Thymus (tissue), 11 donors: ENCODE measurements around the gene RIOK3. TPM values are rescaled to one million over a fixed set of nuclear protein-coding genes. Genes with fewer than 3 reads are reported as not detected.

Experiments used
- DNase-seq, 9 donors: peaks; one replicate each; pipeline ENCODE4 v3.0.0-alpha.2; 2013; ENCODE audit warnings: low spot score in 9 of 9, low read depth in 6 of 9, missing footprints in 1 of 9
- H3K27ac ChIP-seq, 2 donors: one replicate each; pipeline ENCODE4 v1.5.1; 2013; ENCODE audit warnings: control low read depth in 1 of 2, low read depth in 1 of 2, low read length in 1 of 2, mild to moderate bottlenecking in 1 of 2, moderate library complexity in 1 of 2
- H3K27me3 ChIP-seq, 2 donors: one replicate each; pipeline ENCODE4 v1.5.1; 2013; ENCODE audit warnings: low read length in 1 of 2; ENCODE audit not compliant: control insufficient read depth in 2 of 2, insufficient read depth in 1 of 2
- H3K36me3 ChIP-seq, 2 donors: one replicate each; pipeline ENCODE4 v1.5.1; 2013; ENCODE audit warnings: low read length in 1 of 2, mild to moderate bottlenecking in 1 of 2, moderate library complexity in 1 of 2; ENCODE audit not compliant: control insufficient read depth in 2 of 2, insufficient read depth in 2 of 2
- H3K4me1 ChIP-seq, 2 donors: one replicate each; pipeline ENCODE4 v1.5.1; 2013; ENCODE audit warnings: low read length in 2 of 2; ENCODE audit not compliant: control insufficient read depth in 2 of 2, insufficient read depth in 2 of 2
- H3K4me3 ChIP-seq, 2 donors: one replicate each; pipeline ENCODE4 v1.5.1; 2013; ENCODE audit warnings: low read length in 2 of 2, control low read depth in 1 of 2, mild to moderate bottlenecking in 1 of 2
- H3K9me3 ChIP-seq, 2 donors: one replicate each; pipeline ENCODE4 v1.5.1; 2013; ENCODE audit warnings: low read length in 1 of 2, mild to moderate bottlenecking in 1 of 2; ENCODE audit not compliant: control insufficient read depth in 2 of 2, insufficient read depth in 1 of 2
- WGBS: extraction: QIAGEN DNeasy Blood & Tissue Kit; methylation state at CpG from one replicate; pipeline ENCODE4 v1.1.7; 2013; 5-methylcytosine and 5-hydroxymethylcytosine counted together
- polyA plus RNA-seq: library from polyadenylated mRNA; stranded (reverse); fragments of 200-250 nt; gene quantifications from one replicate; pipeline ENCODE4 v1.2.3, GENCODE V29; 2013
- total RNA-seq: library from RNA; stranded (reverse); fragments of 120-200 nt; gene quantifications from one replicate; pipeline ENCODE4 v1.2.4, GENCODE V29; 2013
- donor health status: healthy.

RIOK3 gene
- total and polyA plus RNA-seq, 2 donors, result 34.8 to 81.4 TPM

DNA sequence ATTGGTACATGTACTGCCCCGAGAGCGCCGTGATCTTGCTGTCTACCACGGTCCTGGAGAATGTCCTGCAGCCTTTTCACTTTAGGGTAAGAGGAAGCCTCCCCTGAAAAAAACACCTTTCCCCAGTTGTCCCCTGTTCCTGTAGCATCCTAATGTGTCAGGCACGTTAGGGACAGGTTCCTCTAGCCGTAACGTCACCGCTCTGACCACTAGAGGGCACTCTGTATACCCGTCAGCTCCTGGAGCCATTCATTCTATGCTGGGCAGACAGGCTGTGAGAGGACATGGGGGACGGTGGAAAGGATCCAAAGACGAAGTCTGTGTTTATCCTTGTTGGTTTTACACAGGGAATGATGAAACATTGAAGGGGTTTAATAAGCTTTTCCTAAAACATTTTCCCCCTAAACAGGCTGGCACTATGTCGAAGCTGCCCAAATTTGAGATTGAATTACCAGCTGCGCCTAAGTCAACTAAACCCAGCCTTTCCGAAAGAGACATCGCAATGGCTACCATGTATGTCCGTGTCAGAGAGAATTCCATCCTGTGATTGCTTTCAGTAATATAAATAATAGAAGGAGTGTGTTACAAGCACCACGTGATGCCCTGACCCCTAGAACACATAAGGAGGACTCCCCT, 62.9 kb downstream of the RIOK3 start:
- Histone ChIP-seq H3K9me3 (no peaks in the 10 kb centered on the region), H3K27ac (no peak overlapping the region), H3K36me3 (peaks cover 37 to 63% of the 10 kb centered on the region in 2 donors), H3K4me3 (no peak overlapping the region), H3K4me1 (no peaks in the 10 kb centered on the region), H3K27me3 (no peaks in the 10 kb centered on the region)
- 58% methylated on average over 17 of the region's 17 CpGs for WGBS
- DNase-seq, result peak; percentile 49 to 87 (median 70)

GRCh38 chr18:23519734-23520133, 66.6 kb downstream of the RIOK3 start:
- DNase-seq, result no peak
- Histone ChIP-seq H3K4me3 (no peak overlapping the region), H3K9me3 (no peaks in the 10 kb centered on the region), H3K27ac (no peak overlapping the region), H3K27me3 (no peaks in the 10 kb centered on the region), H3K36me3 (peaks cover 67 to 81% of the 10 kb centered on the region in 2 donors), H3K4me1 (no peaks in the 10 kb centered on the region)
- WGBS, result 96% methylated on average over 4 of the region's 4 CpGs

DNA sequence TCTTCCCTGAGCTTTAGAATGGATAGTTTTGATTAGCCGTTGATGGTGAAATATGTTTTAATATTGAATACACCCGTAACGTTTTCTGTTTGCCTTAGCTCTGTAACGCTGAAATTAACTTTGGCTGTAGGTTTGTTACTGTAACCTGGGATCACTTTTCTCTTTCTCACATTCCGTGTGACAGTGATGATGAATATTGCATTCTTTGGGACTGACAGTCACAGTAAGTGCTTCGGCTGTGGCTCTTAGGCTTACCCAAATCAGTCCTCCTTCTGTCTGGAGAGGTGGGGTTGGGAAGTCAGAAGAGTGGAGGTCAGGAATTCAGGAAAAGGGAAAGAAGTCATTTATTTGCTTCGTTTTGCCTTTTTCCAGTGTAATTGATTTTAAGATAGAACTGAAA, 68.2 kb downstream of the RIOK3 start:
- H3K36me3 ChIP-seq, result peaks cover 69 to 80% of the 10 kb centered on the region in 2 donors
- WGBS, result 93% methylated on average over 7 of the region's 7 CpGs

GRCh38 chr18:23521907-23522306, 68.8 kb downstream of the RIOK3 start:
- Histone ChIP-seq H3K27me3 (no peaks in the 10 kb centered on the region), H3K4me3 (no peak overlapping the region), H3K4me1 (no peaks in the 10 kb centered on the region), H3K9me3 (no peaks in the 10 kb centered on the region), H3K36me3 (peaks cover 72 to 80% of the 10 kb centered on the region in 2 donors), H3K27ac (no peak overlapping the region)
- 98% methylated on average over 7 of the region's 7 CpGs for WGBS
- DNase-seq, result no peak

More for the DNA sequence above, 68.2 kb downstream of the RIOK3 start:
- Histone ChIP-seq H3K27ac (no peak overlapping the region), H3K4me1 (no peaks in the 10 kb centered on the region), H3K27me3 (no peaks in the 10 kb centered on the region), H3K4me3 (no peak overlapping the region), H3K9me3 (no peaks in the 10 kb centered on the region)
- no peak for DNase-seq

DNA sequence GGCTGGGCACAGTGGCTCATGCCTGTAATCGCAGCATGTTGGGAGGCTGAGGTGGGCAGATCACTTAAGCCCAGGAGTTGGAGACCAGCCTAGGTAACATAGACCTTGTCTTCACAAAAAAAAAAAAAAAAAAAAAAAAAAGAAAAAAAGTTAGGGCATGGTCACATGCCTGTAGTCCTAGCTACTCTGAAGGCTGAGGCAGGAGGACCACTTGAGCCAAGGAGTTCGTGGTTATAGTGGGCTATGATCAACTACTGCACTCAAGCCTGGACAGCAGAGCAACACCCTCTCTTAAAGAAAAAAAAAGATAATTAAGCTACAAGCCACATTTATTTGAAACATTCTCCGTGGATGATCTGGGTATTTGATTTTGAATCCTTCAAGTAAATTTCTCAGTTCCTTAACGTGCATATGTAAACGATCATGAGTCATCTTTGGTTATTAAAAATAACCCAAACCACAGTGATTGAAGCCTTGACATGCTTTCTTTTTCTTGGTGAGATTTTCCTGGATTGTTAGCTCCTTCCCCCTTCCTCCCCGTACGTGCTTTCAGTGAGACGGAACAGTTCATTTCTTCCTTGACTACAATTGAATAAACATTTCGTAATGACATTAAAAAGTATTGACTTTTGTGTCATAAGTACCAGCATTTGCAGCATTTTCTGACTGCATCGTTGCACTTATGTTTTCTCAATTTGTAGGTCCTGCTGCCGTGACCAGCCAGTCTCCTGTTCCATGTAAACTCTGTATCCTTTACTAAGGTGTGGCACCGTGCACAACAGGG, 70.5 kb downstream of the RIOK3 start:
- Histone ChIP-seq H3K4me3 (no peak overlapping the region), H3K27ac (no peak overlapping the region), H3K36me3 (peaks cover 81 to 83% of the 10 kb centered on the region in 2 donors), H3K4me1 (no peaks in the 10 kb centered on the region), H3K9me3 (no peaks in the 10 kb centered on the region), H3K27me3 (no peaks in the 10 kb centered on the region)
- 92% methylated on average over 12 of the region's 12 CpGs for WGBS
- DNase-seq, result no peak

DNA sequence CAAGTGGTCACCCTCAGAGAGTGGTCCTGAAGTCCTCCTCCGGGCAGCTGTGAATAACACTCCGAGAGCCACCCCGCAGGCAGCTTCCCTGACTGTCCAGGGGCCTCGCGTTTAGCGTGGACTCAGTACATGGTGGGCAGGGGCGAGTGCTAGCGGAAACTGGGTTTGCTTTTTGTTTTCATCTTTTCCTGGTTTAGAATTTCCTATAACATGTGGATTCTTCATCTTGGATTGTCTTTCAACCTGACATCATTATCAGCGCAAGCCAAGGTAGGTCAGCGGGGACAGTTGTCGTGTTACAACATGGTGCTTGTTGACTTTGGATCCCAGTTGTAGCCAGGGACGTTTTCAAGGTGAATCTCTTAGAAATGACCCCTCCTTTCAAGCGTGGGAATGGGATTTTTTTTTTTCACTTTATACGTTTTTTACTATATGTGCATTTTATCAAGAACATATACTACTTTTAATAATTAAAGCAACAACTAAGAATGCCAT, 71.2 kb downstream of the RIOK3 start:
- H3K27ac ChIP-seq, result no peak overlapping the region
- 96% methylated on average over 14 of the region's 14 CpGs for WGBS
- DNase-seq, result no peak
- H3K9me3 ChIP-seq, result no peaks in the 10 kb centered on the region
- no peak overlapping the region for H3K4me3 ChIP-seq
- peaks cover 81 to 83% of the 10 kb centered on the region in 2 donors for H3K36me3 ChIP-seq
- H3K4me1 ChIP-seq, result no peaks in the 10 kb centered on the region
- H3K27me3 ChIP-seq, result no peaks in the 10 kb centered on the region

- 94% methylated on average over 5 of the region's 5 CpGs for WGBS
Measured at GRCh38 chr18:23526501-23527063, 73.5 kb downstream of the RIOK3 start.

DNA sequence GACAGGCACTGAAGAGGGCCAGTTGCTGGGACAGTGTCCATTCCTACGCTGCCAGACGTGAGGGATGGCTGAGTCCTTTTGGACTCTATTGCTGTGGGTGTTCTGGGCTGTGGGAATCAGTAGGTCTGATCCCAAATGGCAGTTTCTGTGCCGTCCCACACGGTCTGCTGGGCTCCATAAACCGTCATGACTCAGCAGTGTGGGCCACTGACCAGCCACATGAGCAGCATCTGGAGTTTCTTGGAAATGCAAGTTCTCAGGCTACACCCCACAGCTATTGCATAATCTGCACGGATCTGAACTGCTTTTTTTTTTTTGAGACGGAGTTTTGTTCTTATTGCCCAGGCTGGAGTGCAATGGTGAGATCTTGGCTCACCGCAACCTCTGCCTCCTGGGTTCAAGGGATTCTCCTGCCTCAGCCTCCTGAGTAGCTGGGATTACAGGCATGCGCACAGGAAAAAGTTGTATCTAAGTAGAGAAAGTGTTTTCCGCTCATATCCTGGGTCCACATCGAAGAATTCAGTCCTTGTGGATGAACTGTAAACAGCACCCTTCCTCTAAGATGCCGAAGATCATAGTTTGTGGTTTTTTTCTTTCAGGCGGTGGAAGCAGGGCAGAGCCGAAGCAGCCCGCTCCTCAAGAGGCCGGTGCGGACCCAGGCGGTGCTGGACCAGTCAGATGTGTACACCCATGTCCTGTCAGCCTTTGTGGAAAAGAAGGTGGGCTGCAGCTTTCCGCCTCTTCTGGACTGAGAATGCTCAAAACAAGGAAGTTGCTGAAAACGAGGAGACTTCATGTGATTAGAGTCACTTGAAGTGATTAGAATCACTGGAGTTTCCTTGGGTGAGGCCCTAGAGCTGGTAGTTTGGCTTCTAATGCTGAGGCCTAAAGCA, 75.7 kb downstream of the RIOK3 start:
- Histone ChIP-seq H3K36me3 (peaks cover 84 to 89% of the 10 kb centered on the region in 2 donors), H3K27me3 (no peaks in the 10 kb centered on the region), H3K4me1 (no peaks in the 10 kb centered on the region), H3K9me3 (no peaks in the 10 kb centered on the region), H3K4me3 (no peak overlapping the region), H3K27ac (no peak overlapping the region)
- 96% methylated on average over 20 of the region's 20 CpGs for WGBS
- DNase-seq, result no peak

More at GRCh38 chr18:23526501-23527063, 73.5 kb downstream of the RIOK3 start:
- Histone ChIP-seq H3K27ac (no peak overlapping the region), H3K4me3 (no peak overlapping the region), H3K27me3 (no peaks in the 10 kb centered on the region), H3K9me3 (no peaks in the 10 kb centered on the region), H3K36me3 (peaks cover 86 to 87% of the 10 kb centered on the region in 2 donors), H3K4me1 (no peaks in the 10 kb centered on the region)
- DNase-seq, result no peak
